Measurements from ENCODE around the gene KRTAP3-2. TPM values are rescaled to one million over a fixed set of nuclear protein-coding genes. Genes with fewer than 3 reads are reported as not detected.

The KRTAP3-2 gene
- polyA plus RNA-seq, 4 donors = not detected

DNA sequence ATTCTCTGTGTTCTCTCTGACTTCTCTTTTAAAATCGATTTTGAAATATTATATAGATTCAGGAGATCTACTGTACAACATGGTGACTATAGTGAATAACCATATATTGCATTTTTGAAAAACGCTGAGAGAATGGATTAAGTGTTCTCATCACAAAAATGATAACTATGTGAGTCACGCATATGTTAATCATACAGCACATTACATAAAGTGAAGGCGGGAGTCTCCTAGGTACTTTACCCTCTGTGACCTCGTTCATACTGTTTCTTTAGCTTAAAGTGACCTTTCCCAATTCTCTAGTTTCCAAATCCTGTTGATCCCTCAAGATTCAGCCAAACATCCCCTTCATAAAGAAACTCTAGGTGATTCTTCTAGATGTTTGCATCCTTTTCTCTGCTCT is 3.1 kb upstream of the KRTAP3-2 start:
- Histone ChIP-seq H3K27me3 (ENCODE audit: control insufficient read depth in 3 of 3, insufficient read depth in 3 of 3, low read length in 3 of 3) (peaks cover 0 to 4% (median 0%) of the 10 kb centered on the region in 3 donors), H3K36me3 (ENCODE audit: control insufficient read depth in 3 of 3, insufficient read depth in 2 of 3, low read depth in 1 of 3, low read length in 3 of 3) (no peaks in the 10 kb centered on the region), H3K4me3 (ENCODE audit: low read depth in 1 of 3, low read length in 3 of 3) (no peak overlapping the region), H3K4me1 (ENCODE audit: control insufficient read depth in 3 of 3, insufficient read depth in 2 of 3, low read depth in 1 of 3, low read length in 2 of 3) (no peaks in the 10 kb centered on the region), H3K9me3 (ENCODE audit: control insufficient read depth in 2 of 2, insufficient read depth in 1 of 2, low read depth in 1 of 2, low read length in 1 of 2) (no peaks in the 10 kb centered on the region), H3K27ac (ENCODE audit: low read depth in 1 of 3, low read length in 2 of 3) (no peak overlapping the region)
- WGBS, 3 donors = 21 to 50% (median 37%) methylated on average over 5 of the region's 5 CpGs
- DNase-seq (no peak), FAIRE-seq (no peak)

DNA sequence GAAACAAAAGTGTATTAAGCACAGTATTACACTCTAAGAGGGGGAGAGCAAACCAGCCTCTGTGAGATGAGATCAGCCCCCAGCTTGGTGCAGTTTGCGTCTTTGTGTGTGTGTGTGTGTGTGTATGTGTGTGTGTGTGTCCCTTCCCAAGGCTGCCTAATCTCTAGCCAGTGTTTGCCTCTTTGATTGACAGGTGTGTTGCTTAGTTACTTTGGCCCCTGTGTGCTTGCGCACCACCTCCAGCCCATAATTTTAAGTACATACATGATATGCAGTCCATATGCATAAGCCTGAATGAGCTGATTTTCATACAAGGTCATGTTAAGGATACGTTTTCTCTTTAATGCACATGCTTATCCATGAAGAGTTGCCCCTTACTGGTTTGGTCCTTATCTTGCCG is 2.1 kb upstream of the KRTAP3-2 start:
- Histone ChIP-seq H3K4me3 (ENCODE audit: low read depth in 1 of 3, low read length in 3 of 3) (no peak overlapping the region), H3K4me1 (ENCODE audit: control insufficient read depth in 3 of 3, insufficient read depth in 2 of 3, low read depth in 1 of 3, low read length in 2 of 3) (no peaks in the 10 kb centered on the region), H3K36me3 (ENCODE audit: control insufficient read depth in 3 of 3, insufficient read depth in 2 of 3, low read depth in 1 of 3, low read length in 3 of 3) (no peaks in the 10 kb centered on the region), H3K27me3 (ENCODE audit: control insufficient read depth in 3 of 3, insufficient read depth in 3 of 3, low read length in 3 of 3) (peaks cover 0 to 7% (median 0%) of the 10 kb centered on the region in 3 donors), H3K27ac (ENCODE audit: low read depth in 1 of 3, low read length in 2 of 3) (no peak overlapping the region), H3K9me3 (ENCODE audit: control insufficient read depth in 2 of 2, insufficient read depth in 1 of 2, low read depth in 1 of 2, low read length in 1 of 2) (no peaks in the 10 kb centered on the region)
- DNase-seq (no peak), FAIRE-seq (no peak)
- 76 to 92% (median 82%) methylated on average over 4 of the region's 4 CpGs for whole genome bisulfite sequencing, 3 donors

GRCh38 chr17:40997361-40997760 is 2.3 kb downstream of the KRTAP3-2 start:
- Histone ChIP-seq H3K4me3 (ENCODE audit: low read depth in 1 of 3, low read length in 3 of 3) (no peak overlapping the region), H3K36me3 (ENCODE audit: control insufficient read depth in 3 of 3, insufficient read depth in 2 of 3, low read depth in 1 of 3, low read length in 3 of 3) (no peaks in the 10 kb centered on the region), H3K27ac (ENCODE audit: low read depth in 1 of 3, low read length in 2 of 3) (no peak overlapping the region), H3K4me1 (ENCODE audit: control insufficient read depth in 3 of 3, insufficient read depth in 2 of 3, low read depth in 1 of 3, low read length in 2 of 3) (no peaks in the 10 kb centered on the region), H3K27me3 (ENCODE audit: control insufficient read depth in 3 of 3, insufficient read depth in 3 of 3, low read length in 3 of 3) (peaks cover 0 to 7% (median 4%) of the 10 kb centered on the region in 3 donors), H3K9me3 (ENCODE audit: control insufficient read depth in 2 of 2, insufficient read depth in 1 of 2, low read depth in 1 of 2, low read length in 1 of 2) (no peaks in the 10 kb centered on the region)
- DNase-seq (no peak), FAIRE-seq (no peak)
- 69 to 85% (median 78%) methylated on average over 2 of the region's 2 CpGs for WGBS, 3 donors

- FAIRE-seq = no peak
- Histone ChIP-seq H3K9me3 (ENCODE audit: control insufficient read depth in 2 of 2, insufficient read depth in 1 of 2, low read depth in 1 of 2, low read length in 1 of 2) (no peaks in the 10 kb centered on the region), H3K4me1 (ENCODE audit: control insufficient read depth in 3 of 3, insufficient read depth in 2 of 3, low read depth in 1 of 3, low read length in 2 of 3) (no peaks in the 10 kb centered on the region), H3K27me3 (ENCODE audit: control insufficient read depth in 3 of 3, insufficient read depth in 3 of 3, low read length in 3 of 3) (peaks cover 0 to 7% (median 4%) of the 10 kb centered on the region in 3 donors), H3K36me3 (ENCODE audit: control insufficient read depth in 3 of 3, insufficient read depth in 2 of 3, low read depth in 1 of 3, low read length in 3 of 3) (no peaks in the 10 kb centered on the region), H3K4me3 (ENCODE audit: low read depth in 1 of 3, low read length in 3 of 3) (no peak overlapping the region), H3K27ac (ENCODE audit: low read depth in 1 of 3, low read length in 2 of 3) (no peak overlapping the region)
- WGBS, 3 donors = 78 to 92% (median 81%) methylated on average over 4 of the region's 4 CpGs
- DNase-seq = no peak
Observed at GRCh38 chr17:40996829-40997228, 2.9 kb downstream of the KRTAP3-2 start.

DNA sequence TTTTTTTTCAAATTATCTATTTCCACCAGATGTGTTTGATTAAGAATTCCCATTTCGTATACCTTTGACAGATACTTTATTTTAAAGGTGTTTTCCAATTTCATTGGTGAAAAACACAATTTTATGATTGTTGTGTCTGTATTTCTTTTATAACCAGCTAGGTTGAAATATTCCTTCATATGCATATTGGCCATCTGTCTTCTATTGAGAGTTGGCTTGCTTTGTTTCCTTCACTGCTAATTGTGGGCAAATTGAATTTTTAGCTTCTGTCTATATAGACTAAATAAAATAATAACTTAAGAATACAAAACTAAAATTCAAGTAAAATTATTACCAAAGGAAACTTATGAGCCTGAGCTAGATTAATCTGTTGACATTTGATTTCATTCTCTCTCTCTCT is 4.6 kb downstream of the KRTAP3-2 start:
- Histone ChIP-seq H3K27me3 (ENCODE audit: control insufficient read depth in 3 of 3, insufficient read depth in 3 of 3, low read length in 3 of 3) (peaks cover 0 to 7% (median 4%) of the 10 kb centered on the region in 3 donors), H3K36me3 (ENCODE audit: control insufficient read depth in 3 of 3, insufficient read depth in 2 of 3, low read depth in 1 of 3, low read length in 3 of 3) (no peaks in the 10 kb centered on the region), H3K27ac (ENCODE audit: low read depth in 1 of 3, low read length in 2 of 3) (no peak overlapping the region), H3K4me1 (ENCODE audit: control insufficient read depth in 3 of 3, insufficient read depth in 2 of 3, low read depth in 1 of 3, low read length in 2 of 3) (no peaks in the 10 kb centered on the region), H3K9me3 (ENCODE audit: control insufficient read depth in 2 of 2, insufficient read depth in 1 of 2, low read depth in 1 of 2, low read length in 1 of 2) (no peaks in the 10 kb centered on the region), H3K4me3 (ENCODE audit: low read depth in 1 of 3, low read length in 3 of 3) (no peak overlapping the region)
- 47% methylated on average over 1 of the region's 1 CpG for WGBS, 3 donors
- FAIRE-seq (no peak), DNase-seq (no peak)

GRCh38 chr17:40993839-40994238 is 5.9 kb downstream of the KRTAP3-2 start, which contains the start of gene KRTAP3-3:
TSS of gene KRTAP3-3 (minus strand) at chr17:40994164. CDS start at chr17:40994097, 67 bp downstream.
- Histone ChIP-seq H3K9me3 (ENCODE audit: control insufficient read depth in 2 of 2, insufficient read depth in 1 of 2, low read depth in 1 of 2, low read length in 1 of 2) (no peaks in the 10 kb centered on the region), H3K4me3 (ENCODE audit: low read depth in 1 of 3, low read length in 3 of 3) (no peak within 1 kb of the TSS), H3K27ac (ENCODE audit: low read depth in 1 of 3, low read length in 2 of 3) (no peak within 1 kb of the TSS), H3K27me3 (ENCODE audit: control insufficient read depth in 3 of 3, insufficient read depth in 3 of 3, low read length in 3 of 3) (peaks cover 0 to 4% (median 3%) of the 10 kb centered on the region in 3 donors), H3K4me1 (ENCODE audit: control insufficient read depth in 3 of 3, insufficient read depth in 2 of 3, low read depth in 1 of 3, low read length in 2 of 3) (no peaks in the 10 kb centered on the region), H3K36me3 (ENCODE audit: control insufficient read depth in 3 of 3, insufficient read depth in 2 of 3, low read depth in 1 of 3, low read length in 3 of 3) (no peaks in the 10 kb centered on the region)
- WGBS, 3 donors = 20 to 52% (median 49%) methylated on average over 4 of the region's 4 CpGs
- FAIRE-seq (no peak), DNase-seq (no peak)

DNA sequence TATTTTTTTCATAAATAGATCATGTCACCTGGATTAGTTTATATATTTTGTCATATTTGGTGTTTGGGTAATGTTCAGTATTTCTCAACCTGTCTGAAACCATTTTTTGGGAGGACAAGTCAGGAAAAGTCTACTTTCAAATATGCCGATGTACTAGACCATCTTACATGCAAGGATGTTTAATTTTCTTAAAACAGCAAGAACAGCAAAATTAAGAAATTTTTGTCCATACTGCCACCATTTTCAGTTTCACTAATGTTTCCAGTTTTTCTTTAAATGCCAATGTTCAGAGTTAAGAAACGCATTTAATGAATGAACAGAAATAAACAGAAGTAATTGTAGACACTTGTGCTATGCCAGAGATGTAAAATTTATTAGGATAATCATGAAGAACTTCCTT is 6.6 kb downstream of the KRTAP3-2 start:
- H3K36me3 ChIP-seq (ENCODE audit: control insufficient read depth in 3 of 3, insufficient read depth in 2 of 3, low read depth in 1 of 3, low read length in 3 of 3) = no peaks in the 10 kb centered on the region
- 78 to 84% (median 80%) methylated on average over 2 of the region's 2 CpGs for WGBS, 3 donors
- no peak overlapping the region for H3K27ac ChIP-seq (ENCODE audit: low read depth in 1 of 3, low read length in 2 of 3)
- no peaks in the 10 kb centered on the region for H3K4me1 ChIP-seq (ENCODE audit: control insufficient read depth in 3 of 3, insufficient read depth in 2 of 3, low read depth in 1 of 3, low read length in 2 of 3)
- H3K9me3 ChIP-seq (ENCODE audit: control insufficient read depth in 2 of 2, insufficient read depth in 1 of 2, low read depth in 1 of 2, low read length in 1 of 2) = no peaks in the 10 kb centered on the region
- no peak overlapping the region for H3K4me3 ChIP-seq (ENCODE audit: low read depth in 1 of 3, low read length in 3 of 3)
- no peak for DNase-seq
- no peak for FAIRE-seq
- peaks cover 0 to 4% (median 3%) of the 10 kb centered on the region in 3 donors for H3K27me3 ChIP-seq (ENCODE audit: control insufficient read depth in 3 of 3, insufficient read depth in 3 of 3, low read length in 3 of 3)

- DNase-seq (peak in 1 of 2 donors; percentile 10), FAIRE-seq (no peak)
- no peaks in the 10 kb centered on the region for H3K9me3 ChIP-seq (ENCODE audit: control insufficient read depth in 2 of 2, insufficient read depth in 1 of 2, low read depth in 1 of 2, low read length in 1 of 2)
- no peak overlapping the region for H3K4me3 ChIP-seq (ENCODE audit: low read depth in 1 of 3, low read length in 3 of 3)
- H3K4me1 ChIP-seq (ENCODE audit: control insufficient read depth in 3 of 3, insufficient read depth in 2 of 3, low read depth in 1 of 3, low read length in 2 of 3) = no peaks in the 10 kb centered on the region
- H3K27ac ChIP-seq (ENCODE audit: low read depth in 1 of 3, low read length in 2 of 3) = no peak overlapping the region
- H3K27me3 ChIP-seq (ENCODE audit: control insufficient read depth in 3 of 3, insufficient read depth in 3 of 3, low read length in 3 of 3) = peaks cover 0 to 4% (median 3%) of the 10 kb centered on the region in 3 donors
- H3K36me3 ChIP-seq (ENCODE audit: control insufficient read depth in 3 of 3, insufficient read depth in 2 of 3, low read depth in 1 of 3, low read length in 3 of 3) = no peaks in the 10 kb centered on the region
- WGBS, 3 donors = 19 to 63% (median 35%) methylated on average over 3 of the region's 3 CpGs
Observed at GRCh38 chr17:40992666-40993065, 7.0 kb downstream of the KRTAP3-2 start.

DNA sequence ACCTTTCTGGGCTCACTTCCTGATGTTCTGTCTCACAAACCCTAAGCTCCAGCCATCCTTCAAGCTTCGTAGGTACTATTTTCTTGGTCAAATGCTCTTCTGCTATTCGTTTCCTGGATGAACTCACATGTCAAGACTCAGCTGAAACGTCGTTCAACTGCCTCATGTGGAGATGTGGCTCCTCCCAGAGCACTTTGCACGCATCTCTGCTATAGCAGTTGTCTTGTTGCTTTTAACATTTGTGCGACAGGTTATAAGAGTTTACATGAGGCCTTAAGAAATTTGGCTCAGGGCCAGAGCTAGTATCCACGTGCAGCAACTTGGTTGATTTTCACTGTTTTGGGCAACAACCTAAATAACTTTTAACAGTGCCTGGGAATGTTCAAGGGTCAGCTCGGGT is 12.8 kb downstream of the KRTAP3-2 start:
- FAIRE-seq (no peak), DNase-seq (no peak)
- Histone ChIP-seq H3K27me3 (ENCODE audit: control insufficient read depth in 3 of 3, insufficient read depth in 3 of 3, low read length in 3 of 3) (peaks cover 0 to 2% (median 0%) of the 10 kb centered on the region in 3 donors), H3K4me1 (ENCODE audit: control insufficient read depth in 3 of 3, insufficient read depth in 2 of 3, low read depth in 1 of 3, low read length in 2 of 3) (no peaks in the 10 kb centered on the region), H3K4me3 (ENCODE audit: low read depth in 1 of 3, low read length in 3 of 3) (no peak overlapping the region), H3K9me3 (ENCODE audit: control insufficient read depth in 2 of 2, insufficient read depth in 1 of 2, low read depth in 1 of 2, low read length in 1 of 2) (no peaks in the 10 kb centered on the region), H3K27ac (ENCODE audit: low read depth in 1 of 3, low read length in 2 of 3) (no peak overlapping the region), H3K36me3 (ENCODE audit: control insufficient read depth in 3 of 3, insufficient read depth in 2 of 3, low read depth in 1 of 3, low read length in 3 of 3) (no peaks in the 10 kb centered on the region)
- WGBS, 3 donors = 56 to 73% (median 61%) methylated on average over 8 of the region's 8 CpGs

Data from small intestine (tissue), 7 donors.